Prostate gland (tissue), 2 donors: ENCODE data around the gene MRPL27.

Source experiments
- CTCF ChIP-seq, 4 experiments: fragments of 200-600 bp in 2 of 4; fragments of 450-650 bp in 2 of 4; sonication (generic) in 2 of 4; IDR thresholded peaks; 1 replicate in 3 of 4; 2 replicates in 1 of 4; pipeline ENCODE4 v1.5.1; 2016 to 2019; ENCODE audit warnings: antibody characterized with exemption in 4 of 4, mild to moderate bottlenecking in 2 of 4, moderate library complexity in 2 of 4
- POLR2A ChIP-seq: fragments of 450-650 bp; IDR thresholded peaks from one replicate; pipeline ENCODE4 v1.6.1; 2016; ENCODE audit warnings: antibody characterized with exemption, mild to moderate bottlenecking
- POLR2AphosphoS5 ChIP-seq: sonication (generic); formaldehyde crosslinking; IDR thresholded peaks from one replicate; pipeline ENCODE4 v1.6.1; 2017; ENCODE audit warnings: antibody characterized with exemption

GRCh38 chr17:50352693-50353599 lies 20.0 kb downstream of the MRPL27 start:
- TF ChIP-seq CTCF (IDR thresholded peaks at IDR 0.05), result no peak
- no peak for TF ChIP-seq POLR2A
- no peak for TF ChIP-seq POLR2AphosphoS5
